Measurements from ENCODE around the gene PLA2G4D.

The PLA2G4D gene

GRCh38 chr15:42139596-42139995 is 45.2 kb upstream of the PLA2G4D start:
- TF ChIP-seq CTCF (IDR thresholded peaks at IDR 0.05; ENCODE audit: insufficient read depth, low read length, missing control alignments) = no peak
- POLR2A ChIA-PET = interaction anchor here (1.1 kb wide), 1 partner anchor 9 kb away, joined by 4 read pairs; no protein-coding TSS in a partner anchor
- CTCF ChIA-PET = interaction anchor here (0.8 to 7.8 kb wide), 15 partner anchors 9 to 152 kb away, joined by 3 to 142 read pairs (median 9); partner anchors contain the start of gene PLA2G4F
- H3K4me3 ChIP-seq (ENCODE audit: low read depth, low read length) = no peak overlapping the region
- DNase-seq (ENCODE audit: low read depth, low spot score) = no peak

GRCh38 chr15:42138968-42139386 is 44.6 kb upstream of the PLA2G4D start:
- CTCF ChIA-PET = interaction anchor here (1.1 to 7.8 kb wide), 20 partner anchors 9 to 250 kb away, joined by 3 to 142 read pairs (median 7); partner anchors contain the start of gene PLA2G4D
- no peak for TF ChIP-seq CTCF (IDR thresholded peaks at IDR 0.05; ENCODE audit: insufficient read depth, low read length, missing control alignments)
- H3K4me3 ChIP-seq (ENCODE audit: low read depth, low read length) = no peak overlapping the region
- POLR2A ChIA-PET = no interaction called here
- no peak for DNase-seq (ENCODE audit: low read depth, low spot score)

GRCh38 chr15:42138411-42138810 is 44.0 kb upstream of the PLA2G4D start:
- POLR2A ChIA-PET = no interaction called here
- no peak for TF ChIP-seq CTCF (IDR thresholded peaks at IDR 0.05; ENCODE audit: insufficient read depth, low read length, missing control alignments)
- no peak for DNase-seq (ENCODE audit: low read depth, low spot score)
- no peak overlapping the region for H3K4me3 ChIP-seq (ENCODE audit: low read depth, low read length)
- CTCF ChIA-PET = interaction anchor here (0.9 to 7.8 kb wide), 25 partner anchors 8 to 250 kb away, joined by 3 to 142 read pairs (median 6); partner anchors contain the start of gene PLA2G4D

GRCh38 chr15:42137461-42138261 is 43.3 kb upstream of the PLA2G4D start:
- POLR2A ChIA-PET = no interaction called here
- DNase-seq (ENCODE audit: low read depth, low spot score) = no peak
- TF ChIP-seq CTCF (IDR thresholded peaks at IDR 0.05; ENCODE audit: insufficient read depth, low read length, missing control alignments) = peak; percentile 59

GRCh38 chr15:42136513-42136912 is 42.2 kb upstream of the PLA2G4D start:
- DNase-seq (ENCODE audit: low read depth, low spot score) = no peak
- ChIA-PET CTCF (interaction anchor here (0.7 to 7.8 kb wide), 8 partner anchors 10 to 149 kb away, joined by 3 to 142 read pairs (median 10); no protein-coding TSS in a partner anchor), POLR2A (no interaction called here)
- TF ChIP-seq CTCF (IDR thresholded peaks at IDR 0.05; ENCODE audit: insufficient read depth, low read length, missing control alignments) = no peak
- H3K4me3 ChIP-seq (ENCODE audit: low read depth, low read length) = no peak overlapping the region

More at GRCh38 chr15:42137461-42138261, 43.3 kb upstream of the PLA2G4D start:
- CTCF ChIA-PET = interaction anchor here (0.8 to 7.8 kb wide), 27 partner anchors 8 to 262 kb away, joined by 3 to 142 read pairs (median 6); partner anchors contain the start of gene PLA2G4D
- H3K4me3 ChIP-seq (ENCODE audit: low read depth, low read length) = no peak overlapping the region

GRCh38 chr15:42135351-42135750 is 41.0 kb upstream of the PLA2G4D start:
- POLR2A ChIA-PET = no interaction called here
- TF ChIP-seq CTCF (IDR thresholded peaks at IDR 0.05; ENCODE audit: insufficient read depth, low read length, missing control alignments) = no peak
- no peak for DNase-seq (ENCODE audit: low read depth, low spot score)
- CTCF ChIA-PET = interaction anchor here (1.2 to 7.8 kb wide), 11 partner anchors 9 to 148 kb away, joined by 3 to 142 read pairs (median 6); no protein-coding TSS in a partner anchor
- H3K4me3 ChIP-seq (ENCODE audit: low read depth, low read length) = no peak overlapping the region
